Daoy (cell line): Measurements from ENCODE around the gene BIRC2. TPM values are rescaled to one million over a fixed set of nuclear protein-coding genes. Genes with fewer than 3 reads are reported as not detected.

Source experiments
- total RNA-seq: library from RNA; depleted of rRNA; stranded (reverse); fragments of >200 nt; shearing (Covaris generic); gene quantifications from 2 replicates; pipeline ENCODE4 v1.2.3, GENCODE V29; 2014; rRNA removed

Gene BIRC2
- total RNA-seq, 1 experiment from 2014 or later = 73.1 TPM

Other genes with a start within 250 kb of the BIRC2 start
- 35.5 and 49.0 TPM in 2 replicates for gene YAP1, start 236.8 kb upstream of the BIRC2 start, total RNA-seq
- gene BIRC3, start 29.7 kb upstream of the BIRC2 start, total RNA-seq = 21.3 and 24.7 TPM in 2 replicates
- gene TMEM123, start 105.6 kb downstream of the BIRC2 start, total RNA-seq = 121 and 127 TPM in 2 replicates
- 4.7 and 5.9 TPM in 2 replicates for gene MMP7, start 183.5 kb downstream of the BIRC2 start, total RNA-seq